Activated CD4-positive, alpha-beta T cell treated with anti-CD3 and anti-CD28 coated beads, Interleukin-2, amount 10 ng/mL, durations not matched to agents 24 days and 14 days (primary cell): ENCODE measurements around the gene RTEL1. TPM values are rescaled to one million over a fixed set of nuclear protein-coding genes. Genes with fewer than 3 reads are reported as not detected.
A peak's percentile ranks its signal among the peaks of the same experiment; 100 is the strongest.
"Not testable (repeated sequence)": the region's sequence is repeated elsewhere in the genome, so short reads cannot be mapped to it uniquely, and the experiment has no call there.

ENCODE experiments used
- DNase-seq: peaks from one replicate; pipeline ENCODE4 v3.0.0; 2022
- H3K27ac Mint-ChIP-seq: one replicate; pipeline ENCODE4 v1.8.0; 2022; ENCODE audit warnings: mild to moderate bottlenecking, mixed read lengths
- H3K27me3 Mint-ChIP-seq: one replicate; pipeline ENCODE4 v1.8.0; 2022; ENCODE audit warnings: mixed read lengths
- H3K36me3 Mint-ChIP-seq: one replicate; pipeline ENCODE4 v1.8.0; 2022; ENCODE audit warnings: low read depth, mild to moderate bottlenecking, mixed read lengths
- H3K4me1 Mint-ChIP-seq: one replicate; pipeline ENCODE4 v1.8.0; 2021; ENCODE audit warnings: mixed read lengths
- H3K4me3 Mint-ChIP-seq: one replicate; pipeline ENCODE4 v1.8.0; 2022; ENCODE audit warnings: mild to moderate bottlenecking, moderate library complexity, mixed read lengths
- H3K9me3 Mint-ChIP-seq: one replicate; pipeline ENCODE4 v1.8.0; 2021; ENCODE audit warnings: mixed read lengths
- intact Hi-C: fragments of 100-400 bp; cut with micrococcal nuclease; formaldehyde crosslinking; loops from one replicate; pipeline ENCODE4 v1.15.1; 2023
- total RNA-seq: library from RNA; stranded (reverse); gene quantifications from 2 replicates; pipeline ENCODE4 v1.2.3, GENCODE V29; 2022

The RTEL1 gene
- total RNA-seq, 1 donor from 2014 or later = 64.7 TPM

- Mint-ChIP-seq H3K27ac (peak overlapping the region; percentile 60), H3K9me3 (no peaks in the 10 kb centered on the region), H3K4me1 (peaks cover 44% of the 10 kb centered on the region), H3K36me3 (peaks cover 4% of the 10 kb centered on the region), H3K27me3 (no peaks in the 10 kb centered on the region), H3K4me3 (peak overlapping the region; percentile 32)
- DNase-seq = no peak
- intact Hi-C loops = loop anchor here (5.0 kb wide), 1 partner anchor 95 kb away; no protein-coding TSS in a partner anchor
Observed at GRCh38 chr20:63636752-63637628, 21.1 kb upstream of the RTEL1 start.

GRCh38 chr20:63639093-63639975, 18.8 kb upstream of the RTEL1 start:
- Mint-ChIP-seq H3K27me3 (peaks cover 3% of the 10 kb centered on the region), H3K36me3 (peaks cover 2% of the 10 kb centered on the region), H3K27ac (peak overlapping the region; percentile 97), H3K9me3 (no peaks in the 10 kb centered on the region), H3K4me1 (peaks cover 39% of the 10 kb centered on the region), H3K4me3 (peak overlapping the region; percentile 88)
- intact Hi-C loops = loop anchor here (1.0 to 5.0 kb wide), 3 partner anchors 12 to 93 kb away; partner anchors contain the start of gene GMEB2
- DNase-seq = peak; percentile 93

- no peak for DNase-seq
- intact Hi-C loops = no loop called here
Observed at GRCh38 chr20:63640086-63640485, 18.0 kb upstream of the RTEL1 start.

GRCh38 chr20:63640686-63641085, 17.4 kb upstream of the RTEL1 start:
- H3K9me3 Mint-ChIP-seq = not testable (repeated sequence)

More at GRCh38 chr20:63640086-63640485, 18.0 kb upstream of the RTEL1 start:
- Mint-ChIP-seq H3K4me3 (peak overlapping the region; percentile 88), H3K9me3 (no peaks in the 10 kb centered on the region), H3K36me3 (peaks cover 2% of the 10 kb centered on the region), H3K27ac (peak overlapping the region; percentile 97), H3K27me3 (peaks cover 6% of the 10 kb centered on the region), H3K4me1 (peaks cover 37% of the 10 kb centered on the region)

GRCh38 chr20:63641146-63641791, 16.8 kb upstream of the RTEL1 start:
- Mint-ChIP-seq H3K4me3 (peak overlapping the region; percentile 75), H3K4me1 (peaks cover 28% of the 10 kb centered on the region), H3K36me3 (peaks cover 2% of the 10 kb centered on the region), H3K27me3 (peaks cover 6% of the 10 kb centered on the region), H3K9me3 (no peaks in the 10 kb centered on the region), H3K27ac (peak overlapping the region; percentile 75)
- intact Hi-C loops = no loop called here
- peak; percentile 90 for DNase-seq

More at GRCh38 chr20:63640686-63641085, 17.4 kb upstream of the RTEL1 start:
- H3K27me3 Mint-ChIP-seq, DNase-seq, H3K36me3 Mint-ChIP-seq, intact Hi-C loops: not testable (repeated sequence)
- H3K4me3 Mint-ChIP-seq = peak overlapping the region; percentile 88
- H3K27ac Mint-ChIP-seq = peak overlapping the region; percentile 66
- peaks cover 31% of the 10 kb centered on the region for H3K4me1 Mint-ChIP-seq

GRCh38 chr20:63641792-63642523, 16.2 kb upstream of the RTEL1 start:
- peaks cover 6% of the 10 kb centered on the region for H3K27me3 Mint-ChIP-seq
- H3K9me3 Mint-ChIP-seq = no peaks in the 10 kb centered on the region
- DNase-seq = peak; percentile 99
- peak overlapping the region; percentile 20 for H3K27ac Mint-ChIP-seq
- H3K36me3 Mint-ChIP-seq = peaks cover 2% of the 10 kb centered on the region
- peak overlapping the region; percentile 75 for H3K4me3 Mint-ChIP-seq
- H3K4me1 Mint-ChIP-seq = peaks cover 26% of the 10 kb centered on the region
- intact Hi-C loops = no loop called here

- Mint-ChIP-seq H3K4me1 (peaks cover 20% of the 10 kb centered on the region), H3K4me3 (peak overlapping the region; percentile 79), H3K27ac (peak overlapping the region; percentile 80), H3K36me3 (peaks cover 2% of the 10 kb centered on the region), H3K9me3 (no peaks in the 10 kb centered on the region), H3K27me3 (peaks cover 6% of the 10 kb centered on the region)
- DNase-seq = no peak
- intact Hi-C loops = no loop called here
Observed at GRCh38 chr20:63642527-63643247, 15.4 kb upstream of the RTEL1 start.

GRCh38 chr20:63643499-63643898, 14.6 kb upstream of the RTEL1 start:
- intact Hi-C loops = no loop called here

GRCh38 chr20:63643946-63644345, 14.2 kb upstream of the RTEL1 start:
- Mint-ChIP-seq H3K9me3 (no peaks in the 10 kb centered on the region), H3K36me3 (no peaks in the 10 kb centered on the region), H3K27ac (no peak overlapping the region), H3K4me3 (no peak overlapping the region), H3K27me3 (peaks cover 6% of the 10 kb centered on the region), H3K4me1 (peaks cover 12% of the 10 kb centered on the region)
- DNase-seq = no peak
- intact Hi-C loops = no loop called here

More at GRCh38 chr20:63643499-63643898, 14.6 kb upstream of the RTEL1 start:
- Mint-ChIP-seq H3K27me3 (peaks cover 6% of the 10 kb centered on the region), H3K36me3 (no peaks in the 10 kb centered on the region), H3K9me3 (no peaks in the 10 kb centered on the region), H3K27ac (peak overlapping the region; percentile 80), H3K4me3 (peak overlapping the region; percentile 79), H3K4me1 (peaks cover 16% of the 10 kb centered on the region)
- DNase-seq = no peak

- Mint-ChIP-seq H3K9me3 (no peaks in the 10 kb centered on the region), H3K36me3 (no peaks in the 10 kb centered on the region), H3K4me1 (peaks cover 2% of the 10 kb centered on the region), H3K4me3 (no peak overlapping the region), H3K27me3 (peaks cover 6% of the 10 kb centered on the region), H3K27ac (no peak overlapping the region)
- DNase-seq = no peak
- intact Hi-C loops = loop anchor here (1.0 kb wide), 1 partner anchor 8 kb away; the partner anchor contains the start of gene STMN3
Observed at GRCh38 chr20:63645218-63645617, 12.9 kb upstream of the RTEL1 start.

GRCh38 chr20:63648190-63648589, 9.9 kb upstream of the RTEL1 start:
- Mint-ChIP-seq H3K27me3 (peaks cover 11% of the 10 kb centered on the region), H3K27ac (no peak overlapping the region), H3K4me3 (no peak overlapping the region), H3K9me3 (no peaks in the 10 kb centered on the region), H3K4me1 (peaks cover 3% of the 10 kb centered on the region), H3K36me3 (peaks cover 2% of the 10 kb centered on the region)
- no peak for DNase-seq
- intact Hi-C loops = no loop called here

GRCh38 chr20:63648895-63649589, 9.1 kb upstream of the RTEL1 start:
- Mint-ChIP-seq H3K27me3 (peaks cover 10% of the 10 kb centered on the region), H3K36me3 (peaks cover 2% of the 10 kb centered on the region), H3K9me3 (no peaks in the 10 kb centered on the region), H3K4me1 (peaks cover 6% of the 10 kb centered on the region), H3K4me3 (no peak overlapping the region), H3K27ac (no peak overlapping the region)
- no peak for DNase-seq
- intact Hi-C loops = no loop called here
